Spleen (tissue), 7 donors: ENCODE measurements around the gene CFHR2.

Source experiments
- POLR2A ChIP-seq, 3 donors: fragments of 450-650 bp; IDR thresholded peaks; one replicate each; pipeline ENCODE4 v1.5.1; 2017; ENCODE audit warnings: antibody characterized with exemption in 3 of 3, mild to moderate bottlenecking in 1 of 3
- POLR2AphosphoS5 ChIP-seq, 3 donors: sonication (generic); formaldehyde crosslinking; IDR thresholded peaks; one replicate each; pipeline ENCODE4 v1.5.1; 2017; ENCODE audit warnings: antibody characterized with exemption in 3 of 3
- TF ChIP-seq, protein P1 (sequence below), 11 experiments: fragments of 200-600 bp in 7 of 11; fragments of 450-650 bp in 4 of 11; sonication (generic) in 4 of 11; IDR thresholded peaks in 8 of 11; conservative IDR thresholded peaks in 3 of 11; 1 replicate in 7 of 11; 2 replicates in 4 of 11; pipeline versions ENCODE4 v1.4.0 to v1.8.0; 2016 to 2021; ENCODE audit warnings: antibody characterized with exemption in 11 of 11, inconsistent platforms in 4 of 11, mild to moderate bottlenecking in 1 of 11
- donor health status: DM: no; HTN: no; CAD: no; lungs with moderate emphysema.
- donor health status: DM: no; HTN: no; CAD: no.
- donor health status: DM: no; HTN: no; CAD: no.

DNA sequence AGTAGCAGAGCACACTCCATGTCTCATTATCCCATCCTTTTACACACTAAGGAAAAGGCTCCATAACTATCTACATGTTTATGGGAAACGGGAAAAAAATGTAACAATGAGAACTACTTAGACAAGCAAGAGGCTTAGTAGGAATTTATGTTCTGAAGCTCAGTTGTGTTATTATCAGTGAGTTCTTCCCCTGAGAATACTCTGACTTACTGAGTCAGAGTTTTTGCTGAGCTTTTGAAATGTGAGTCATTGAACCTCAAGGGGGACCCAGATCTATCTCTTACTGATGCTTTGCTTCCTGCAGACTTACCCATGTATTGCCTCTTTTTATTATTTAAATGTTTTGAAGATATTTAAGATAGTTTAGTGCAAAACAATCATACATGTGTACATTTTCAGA, 53.9 kb downstream of the CFHR2 start:
- TF ChIP-seq POLR2A (IDR thresholded peaks at IDR 0.05) (no peak), POLR2AphosphoS5 (IDR thresholded peaks at IDR 0.05) (no peak)
- TF ChIP-seq, protein P1, sequence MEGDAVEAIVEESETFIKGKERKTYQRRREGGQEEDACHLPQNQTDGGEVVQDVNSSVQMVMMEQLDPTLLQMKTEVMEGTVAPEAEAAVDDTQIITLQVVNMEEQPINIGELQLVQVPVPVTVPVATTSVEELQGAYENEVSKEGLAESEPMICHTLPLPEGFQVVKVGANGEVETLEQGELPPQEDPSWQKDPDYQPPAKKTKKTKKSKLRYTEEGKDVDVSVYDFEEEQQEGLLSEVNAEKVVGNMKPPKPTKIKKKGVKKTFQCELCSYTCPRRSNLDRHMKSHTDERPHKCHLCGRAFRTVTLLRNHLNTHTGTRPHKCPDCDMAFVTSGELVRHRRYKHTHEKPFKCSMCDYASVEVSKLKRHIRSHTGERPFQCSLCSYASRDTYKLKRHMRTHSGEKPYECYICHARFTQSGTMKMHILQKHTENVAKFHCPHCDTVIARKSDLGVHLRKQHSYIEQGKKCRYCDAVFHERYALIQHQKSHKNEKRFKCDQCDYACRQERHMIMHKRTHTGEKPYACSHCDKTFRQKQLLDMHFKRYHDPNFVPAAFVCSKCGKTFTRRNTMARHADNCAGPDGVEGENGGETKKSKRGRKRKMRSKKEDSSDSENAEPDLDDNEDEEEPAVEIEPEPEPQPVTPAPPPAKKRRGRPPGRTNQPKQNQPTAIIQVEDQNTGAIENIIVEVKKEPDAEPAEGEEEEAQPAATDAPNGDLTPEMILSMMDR (IDR thresholded peaks at IDR 0.05 in 8 of 11, conservative IDR thresholded peaks at IDR 0.05 in 3 of 11), result no peak
